Activated CD4-positive, alpha-beta T cell treated with anti-CD3 and anti-CD28 coated beads, Interleukin-2, Interleukin-6, amounts not matched to agents 100 ng/mL and 50 ng/mL, durations not matched to agents 16 hours and 8 hours (primary cell): ENCODE measurements around the gene CSDE1.
A peak's percentile ranks its signal among the peaks of the same experiment; 100 is the strongest.
"Not testable (repeated sequence)": the region's sequence is repeated elsewhere in the genome, so short reads cannot be mapped to it uniquely, and the experiment has no call there.

Source experiments
- DNase-seq: peaks from one replicate; pipeline ENCODE4 v3.0.0-alpha.2; 2020

CSDE1 gene

GRCh38 chr1:114757455-114758255 lies at the start of gene CSDE1:
Gene CSDE1 (minus strand): TSS chr1:114757984. CDS start chr1:114739890, 18,094 bp downstream.
- DNase-seq, result peak; percentile 98

GRCh38 chr1:114804449-114804848 lies 46.7 kb upstream of the CSDE1 start:
- DNase-seq, result not testable (repeated sequence)

- DNase-seq, result peak; percentile 2
Observed at GRCh38 chr1:114803001-114803400, 45.2 kb upstream of the CSDE1 start.

GRCh38 chr1:114794038-114794437 lies 36.3 kb upstream of the CSDE1 start:
- DNase-seq, result no peak

GRCh38 chr1:114790581-114790980 lies 32.8 kb upstream of the CSDE1 start:
- DNase-seq, result not testable (repeated sequence)

- not testable (repeated sequence) for DNase-seq
Observed at GRCh38 chr1:114786440-114786839, 28.7 kb upstream of the CSDE1 start.

GRCh38 chr1:114782476-114782875 lies 24.7 kb upstream of the CSDE1 start:
- DNase-seq, result no peak

GRCh38 chr1:114780344-114781226 lies 22.8 kb upstream of the CSDE1 start, which contains the start of gene SIKE1:
Gene SIKE1 (minus strand): TSS chr1:114780685. CDS start chr1:114780607, 78 bp downstream.
- DNase-seq, result peak; percentile 96

GRCh38 chr1:114779722-114780121 lies 21.9 kb upstream of the CSDE1 start:
- DNase-seq, result no peak

- DNase-seq, result not testable (repeated sequence)
Observed at GRCh38 chr1:114776726-114777125, 18.9 kb upstream of the CSDE1 start.

GRCh38 chr1:114771992-114772391 lies 14.2 kb upstream of the CSDE1 start:
- DNase-seq, result no peak

GRCh38 chr1:114770989-114771388 lies 13.2 kb upstream of the CSDE1 start:
- no peak for DNase-seq

- no peak for DNase-seq
Observed at GRCh38 chr1:114764689-114765088, 6.9 kb upstream of the CSDE1 start.

GRCh38 chr1:114758256-114758832 lies 560 bp upstream of the CSDE1 start:
- DNase-seq, result no peak

- peak; percentile 22 for DNase-seq
Observed at GRCh38 chr1:114756949-114757454, 782 bp downstream of the CSDE1 start.

GRCh38 chr1:114756009-114756892 lies 1.5 kb downstream of the CSDE1 start:
- peak; percentile 33 for DNase-seq

- no peak for DNase-seq
Observed at GRCh38 chr1:114755006-114755931, 2.5 kb downstream of the CSDE1 start.

GRCh38 chr1:114753702-114754101 lies 4.1 kb downstream of the CSDE1 start:
- peak; percentile 36 for DNase-seq

- no peak for DNase-seq
Observed at GRCh38 chr1:114753143-114753542, 4.6 kb downstream of the CSDE1 start.

GRCh38 chr1:114750780-114751179 lies 7.0 kb downstream of the CSDE1 start:
- DNase-seq, result no peak

- DNase-seq, result no peak
Observed at GRCh38 chr1:114749835-114750234, 7.9 kb downstream of the CSDE1 start.
